Renal pelvis (tissue), 4 donors: ENCODE results near the gene PAPPA2. TPM values are rescaled to one million over a fixed set of nuclear protein-coding genes. Genes with fewer than 3 reads are reported as not detected.

Experiments
- DNase-seq: peaks from one replicate; pipeline ENCODE4 v3.0.0-alpha.2; 2013
- polyA plus RNA-seq, 3 donors: library from polyadenylated mRNA; unstranded; fragments of 120-200 nt; gene quantifications; one replicate each; pipeline ENCODE4 v1.2.1, GENCODE V29; 2013; ENCODE audit not compliant: insufficient read length in 3 of 3

The PAPPA2 gene
- polyA plus RNA-seq, 3 donors, result 33.2 to 46.0 (median 45.4) TPM

- no peak for DNase-seq
Observed at GRCh38 chr1:176795929-176796328, 333.0 kb downstream of the PAPPA2 start.

- DNase-seq, result no peak
Observed at GRCh38 chr1:176796583-176796982, 333.6 kb downstream of the PAPPA2 start.

GRCh38 chr1:176799327-176799726 is 336.4 kb downstream of the PAPPA2 start:
- DNase-seq, result no peak

- no peak for DNase-seq
Observed at GRCh38 chr1:176800978-176801513, 338.1 kb downstream of the PAPPA2 start.

- no peak for DNase-seq
Observed at GRCh38 chr1:176801514-176802020, 338.6 kb downstream of the PAPPA2 start.

- no peak for DNase-seq
Observed at GRCh38 chr1:176802316-176802715, 339.3 kb downstream of the PAPPA2 start.

GRCh38 chr1:176803042-176803441 is 340.1 kb downstream of the PAPPA2 start:
- no peak for DNase-seq

- DNase-seq, result no peak
Observed at GRCh38 chr1:176803596-176803995, 340.6 kb downstream of the PAPPA2 start.

- no peak for DNase-seq
Observed at GRCh38 chr1:176809292-176809691, 346.3 kb downstream of the PAPPA2 start.

- no peak for DNase-seq
Observed at GRCh38 chr1:176811511-176812288, 348.7 kb downstream of the PAPPA2 start.

- DNase-seq, result no peak
Observed at GRCh38 chr1:176815621-176816020, 352.6 kb downstream of the PAPPA2 start.

GRCh38 chr1:176816232-176816631 is 353.3 kb downstream of the PAPPA2 start:
- no peak for DNase-seq

GRCh38 chr1:176820391-176821031 is 357.5 kb downstream of the PAPPA2 start:
- no peak for DNase-seq

- DNase-seq, result no peak
Observed at GRCh38 chr1:176826265-176826664, 363.3 kb downstream of the PAPPA2 start.

- no peak for DNase-seq
Observed at GRCh38 chr1:176829261-176829660, 366.3 kb downstream of the PAPPA2 start.

GRCh38 chr1:176831150-176831549 is 368.2 kb downstream of the PAPPA2 start:
- no peak for DNase-seq

- no peak for DNase-seq
Observed at GRCh38 chr1:176837708-176838107, 374.7 kb downstream of the PAPPA2 start.

GRCh38 chr1:176838276-176838995 is 375.5 kb downstream of the PAPPA2 start:
- DNase-seq, result no peak

GRCh38 chr1:176839216-176839615 is 376.2 kb downstream of the PAPPA2 start:
- DNase-seq, result peak; percentile 46

- DNase-seq, result no peak
Observed at GRCh38 chr1:176841238-176841637, 378.3 kb downstream of the PAPPA2 start.

- peak; percentile 70 for DNase-seq
Observed at GRCh38 chr1:176843352-176844297, 380.6 kb downstream of the PAPPA2 start.
